ENCODE measurements around the gene ATF7.

DNA sequence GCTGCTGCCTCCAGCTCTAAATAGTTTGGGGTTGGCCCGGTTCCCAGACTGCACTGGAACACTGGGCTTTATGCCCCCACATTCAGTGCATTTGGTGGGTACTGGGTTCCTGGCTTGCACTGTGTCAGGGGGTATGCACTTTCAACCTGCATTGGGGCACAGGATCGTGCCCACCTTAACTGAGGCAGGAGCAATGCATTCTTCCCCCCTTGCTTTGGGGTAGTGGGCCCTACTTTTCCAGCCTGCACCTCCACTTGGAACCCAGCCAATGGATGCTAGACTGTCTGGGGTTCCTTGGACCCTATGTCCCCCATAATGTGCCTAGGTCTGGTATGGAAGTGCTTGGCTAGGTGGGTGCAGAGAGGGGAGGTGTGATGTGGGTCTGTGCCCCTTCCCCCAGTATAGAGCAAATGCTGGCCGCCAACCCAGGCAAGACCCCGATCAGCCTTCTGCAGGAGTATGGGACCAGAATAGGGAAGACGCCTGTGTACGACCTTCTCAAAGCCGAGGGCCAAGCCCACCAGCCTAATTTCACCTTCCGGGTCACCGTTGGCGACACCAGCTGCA, 124.5 kb downstream of the ATF7 start:
- no peak for TF ChIP-seq EP300 (IDR thresholded peaks at IDR 0.05)
- TF ChIP-seq, protein P1, sequence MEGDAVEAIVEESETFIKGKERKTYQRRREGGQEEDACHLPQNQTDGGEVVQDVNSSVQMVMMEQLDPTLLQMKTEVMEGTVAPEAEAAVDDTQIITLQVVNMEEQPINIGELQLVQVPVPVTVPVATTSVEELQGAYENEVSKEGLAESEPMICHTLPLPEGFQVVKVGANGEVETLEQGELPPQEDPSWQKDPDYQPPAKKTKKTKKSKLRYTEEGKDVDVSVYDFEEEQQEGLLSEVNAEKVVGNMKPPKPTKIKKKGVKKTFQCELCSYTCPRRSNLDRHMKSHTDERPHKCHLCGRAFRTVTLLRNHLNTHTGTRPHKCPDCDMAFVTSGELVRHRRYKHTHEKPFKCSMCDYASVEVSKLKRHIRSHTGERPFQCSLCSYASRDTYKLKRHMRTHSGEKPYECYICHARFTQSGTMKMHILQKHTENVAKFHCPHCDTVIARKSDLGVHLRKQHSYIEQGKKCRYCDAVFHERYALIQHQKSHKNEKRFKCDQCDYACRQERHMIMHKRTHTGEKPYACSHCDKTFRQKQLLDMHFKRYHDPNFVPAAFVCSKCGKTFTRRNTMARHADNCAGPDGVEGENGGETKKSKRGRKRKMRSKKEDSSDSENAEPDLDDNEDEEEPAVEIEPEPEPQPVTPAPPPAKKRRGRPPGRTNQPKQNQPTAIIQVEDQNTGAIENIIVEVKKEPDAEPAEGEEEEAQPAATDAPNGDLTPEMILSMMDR (IDR thresholded peaks at IDR 0.05), result no peak
- TF ChIP-seq POLR2A (IDR thresholded peaks at IDR 0.05), result no peak
